GM20000 (cell line): ENCODE data around the gene MOV10.

Experiments
- DNase-seq: peaks from one replicate; pipeline ENCODE4 v3.0.0; 2012; ENCODE audit warnings: low spot score
- TF ChIP-seq, protein P1 (sequence below): IDR thresholded peaks from 2 replicates; pipeline ENCODE4 v1.5.1; 2012; ENCODE audit warnings: mild to moderate bottlenecking, control low read depth; ENCODE audit errors: extremely low read depth, missing control alignments

Gene MOV10

GRCh38 chr1:112675728-112676381 lies 1.4 kb downstream of the MOV10 start:
- no peak for DNase-seq
- TF ChIP-seq, protein P1, sequence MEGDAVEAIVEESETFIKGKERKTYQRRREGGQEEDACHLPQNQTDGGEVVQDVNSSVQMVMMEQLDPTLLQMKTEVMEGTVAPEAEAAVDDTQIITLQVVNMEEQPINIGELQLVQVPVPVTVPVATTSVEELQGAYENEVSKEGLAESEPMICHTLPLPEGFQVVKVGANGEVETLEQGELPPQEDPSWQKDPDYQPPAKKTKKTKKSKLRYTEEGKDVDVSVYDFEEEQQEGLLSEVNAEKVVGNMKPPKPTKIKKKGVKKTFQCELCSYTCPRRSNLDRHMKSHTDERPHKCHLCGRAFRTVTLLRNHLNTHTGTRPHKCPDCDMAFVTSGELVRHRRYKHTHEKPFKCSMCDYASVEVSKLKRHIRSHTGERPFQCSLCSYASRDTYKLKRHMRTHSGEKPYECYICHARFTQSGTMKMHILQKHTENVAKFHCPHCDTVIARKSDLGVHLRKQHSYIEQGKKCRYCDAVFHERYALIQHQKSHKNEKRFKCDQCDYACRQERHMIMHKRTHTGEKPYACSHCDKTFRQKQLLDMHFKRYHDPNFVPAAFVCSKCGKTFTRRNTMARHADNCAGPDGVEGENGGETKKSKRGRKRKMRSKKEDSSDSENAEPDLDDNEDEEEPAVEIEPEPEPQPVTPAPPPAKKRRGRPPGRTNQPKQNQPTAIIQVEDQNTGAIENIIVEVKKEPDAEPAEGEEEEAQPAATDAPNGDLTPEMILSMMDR = no peak

DNA sequence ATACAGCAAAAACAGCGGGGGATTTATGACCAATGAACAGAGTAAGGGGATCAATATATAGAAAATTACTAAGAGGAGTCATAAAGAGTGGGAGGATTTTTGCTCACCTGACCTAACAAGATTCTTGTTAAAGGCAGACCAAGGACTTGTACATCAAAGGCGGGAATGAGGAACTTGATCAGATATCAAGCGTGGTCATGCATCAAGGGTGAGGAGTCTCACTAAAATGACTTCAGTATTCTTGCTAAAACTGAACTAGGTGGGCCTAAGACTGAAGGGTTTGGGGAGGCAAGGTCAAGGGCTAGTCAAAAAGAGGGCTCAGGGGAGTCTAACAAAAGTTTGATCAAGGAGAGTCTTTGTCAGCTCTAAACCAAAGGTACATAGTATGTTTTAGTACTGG lies 2.1 kb downstream of the MOV10 start:
- DNase-seq = no peak
- TF ChIP-seq, protein P1 = no peak

DNA sequence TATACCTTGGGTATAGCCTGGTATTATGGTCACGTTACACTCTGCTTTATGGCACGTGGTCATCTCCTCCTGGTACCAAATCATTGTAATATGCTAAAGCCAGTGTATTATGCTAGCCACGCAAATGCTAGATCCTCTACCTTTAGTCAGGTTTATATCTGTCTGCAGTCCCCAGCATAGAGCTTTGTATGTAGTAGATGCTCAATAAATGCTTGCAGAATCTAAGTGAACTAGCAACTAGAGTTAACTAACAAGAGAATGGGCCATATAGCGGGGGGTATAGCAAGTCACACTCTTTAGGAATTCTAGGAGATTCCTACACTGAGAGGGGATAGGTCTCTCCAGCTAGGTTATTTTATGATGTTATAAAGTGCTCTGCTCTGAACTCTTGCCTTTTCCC lies 3.0 kb downstream of the MOV10 start:
- TF ChIP-seq, protein P1 = no peak
- no peak for DNase-seq

- TF ChIP-seq, protein P1 = no peak
These were observed 4.1 kb downstream of the MOV10 start for GRCh38 chr1:112678605-112679004.

GRCh38 chr1:112685913-112686312 lies 11.5 kb downstream of the MOV10 start:
- TF ChIP-seq, protein P1 = no peak
- DNase-seq = no peak

More at GRCh38 chr1:112678605-112679004, 4.1 kb downstream of the MOV10 start:
- DNase-seq = no peak

DNA sequence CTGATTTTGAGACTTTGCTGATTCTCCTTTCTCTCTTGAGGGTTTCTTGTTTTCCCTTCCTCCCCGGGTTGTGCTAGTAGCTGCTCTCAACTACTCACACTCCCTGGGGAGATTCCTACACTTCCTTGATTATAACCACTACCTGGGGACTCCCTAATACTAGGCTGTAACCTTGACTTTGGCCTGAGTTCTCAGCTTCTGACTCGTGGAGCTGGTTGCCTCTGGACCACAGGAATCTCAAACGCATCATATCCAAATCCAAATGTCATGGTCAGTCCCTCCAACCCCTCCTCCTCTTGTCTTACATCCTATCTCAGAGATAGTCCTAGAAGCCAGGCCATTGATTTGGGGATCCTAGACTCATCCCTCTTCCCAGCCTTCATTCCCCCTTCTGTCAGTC lies 12.0 kb downstream of the MOV10 start:
- DNase-seq = no peak
- TF ChIP-seq, protein P1 = no peak

DNA sequence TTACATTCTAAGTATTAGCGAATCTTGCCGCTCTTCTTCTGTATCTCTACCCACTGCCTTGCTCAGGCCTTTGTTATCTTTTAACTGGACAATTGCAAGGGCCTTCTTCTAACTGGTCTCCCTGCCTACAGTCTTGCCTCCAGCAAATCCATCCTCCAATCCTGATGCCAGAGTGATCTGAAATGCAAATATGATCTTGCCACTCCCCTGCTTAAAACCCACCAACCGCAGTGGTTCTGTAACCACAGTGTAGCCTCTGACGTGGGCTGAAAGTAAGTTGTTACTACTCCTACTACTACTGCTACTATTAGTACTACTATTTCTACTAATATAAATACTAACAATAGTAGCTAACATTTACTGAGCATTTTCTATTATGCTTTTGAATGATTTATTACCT lies 12.4 kb downstream of the MOV10 start:
- no peak for DNase-seq
- TF ChIP-seq, protein P1 = no peak
